NCI-H345 (cell line): ENCODE results near the gene BABAM2.
A peak's percentile ranks its signal among the peaks of the same experiment; 100 is the strongest.
"Not testable (repeated sequence)": the region's sequence is repeated elsewhere in the genome, so short reads cannot be mapped to it uniquely, and the experiment has no call there.

Source experiments
- DNase-seq: peaks from one replicate; lab custom pipeline; 2025; lab: John Stamatoyannopoulos, UW

BABAM2 gene

DNA sequence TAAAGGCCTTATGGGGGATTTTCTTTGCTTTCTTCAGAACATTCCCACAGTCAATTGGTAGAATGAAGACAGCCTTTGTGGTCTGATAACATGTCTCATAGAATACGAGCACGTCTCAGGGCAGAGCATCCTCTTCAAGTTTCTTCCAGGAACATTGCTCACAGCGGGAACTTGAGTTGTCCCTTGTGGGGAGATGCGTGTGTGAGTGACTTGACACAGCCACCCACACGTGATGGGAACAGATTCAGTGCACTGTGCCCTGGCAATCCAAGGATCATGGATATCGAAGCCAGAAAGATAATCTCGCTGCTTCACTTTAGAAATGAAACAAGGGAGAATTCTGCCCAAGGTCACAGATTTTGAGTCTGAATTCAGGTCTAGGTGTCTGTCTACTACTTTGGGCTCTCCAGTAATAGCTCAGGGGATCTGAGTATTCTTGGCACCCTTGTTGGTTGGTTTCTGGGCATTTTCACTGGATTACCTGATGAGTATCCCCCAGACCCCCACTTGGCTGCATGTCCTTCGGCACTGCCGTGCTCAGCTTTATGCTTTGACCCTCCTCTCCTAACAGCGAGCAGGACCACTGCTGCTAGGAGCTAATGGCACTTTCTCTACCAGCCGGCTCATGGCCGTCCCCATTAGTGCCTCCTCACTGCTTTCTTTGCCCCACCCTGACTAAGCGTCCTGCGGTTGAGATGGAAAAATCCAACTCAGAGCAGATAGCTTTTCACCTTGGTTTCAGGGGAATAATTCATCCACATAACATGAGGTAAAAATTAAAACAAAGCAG is 426.2 kb downstream of the BABAM2 start:
- no peak for DNase-seq

DNA sequence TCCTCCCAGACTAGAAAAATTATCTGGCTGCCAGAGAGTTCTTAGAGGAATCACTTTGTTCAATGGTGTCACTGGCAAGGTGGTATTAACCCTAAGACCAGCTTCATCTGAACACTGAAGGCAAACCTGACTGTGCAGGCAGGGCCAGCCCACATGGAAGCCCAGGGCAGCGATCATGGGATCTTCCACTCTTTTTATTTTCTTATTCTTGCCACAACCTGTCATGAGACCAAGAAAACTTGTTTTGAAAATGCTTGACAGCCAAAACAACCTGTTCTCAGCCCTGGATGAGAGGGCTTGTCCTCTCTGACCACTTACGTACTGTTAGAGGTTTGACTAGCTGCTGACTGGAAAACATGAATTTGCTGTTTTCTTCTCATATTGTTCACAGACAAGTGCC is 426.9 kb downstream of the BABAM2 start:
- DNase-seq, result no peak

DNA sequence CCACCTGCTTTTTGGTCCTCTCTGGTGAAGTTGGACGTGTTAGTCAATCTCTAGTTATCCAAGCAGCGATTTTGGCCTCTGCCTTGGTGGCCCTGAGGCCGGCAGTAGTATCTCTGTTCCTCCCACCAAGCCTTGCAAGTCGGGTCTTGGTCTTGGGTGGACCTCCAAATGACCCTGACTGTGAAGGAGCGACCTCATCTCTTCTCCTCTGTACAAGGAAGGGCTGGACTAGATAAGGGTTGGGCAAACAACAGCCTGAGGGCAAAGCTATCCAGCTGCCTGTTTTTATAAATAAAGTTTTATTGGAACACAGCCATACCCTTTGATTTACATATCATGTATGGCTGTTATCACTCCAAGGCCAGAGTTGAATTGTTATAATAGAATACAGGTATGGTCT is 427.5 kb downstream of the BABAM2 start:
- no peak for DNase-seq

DNA sequence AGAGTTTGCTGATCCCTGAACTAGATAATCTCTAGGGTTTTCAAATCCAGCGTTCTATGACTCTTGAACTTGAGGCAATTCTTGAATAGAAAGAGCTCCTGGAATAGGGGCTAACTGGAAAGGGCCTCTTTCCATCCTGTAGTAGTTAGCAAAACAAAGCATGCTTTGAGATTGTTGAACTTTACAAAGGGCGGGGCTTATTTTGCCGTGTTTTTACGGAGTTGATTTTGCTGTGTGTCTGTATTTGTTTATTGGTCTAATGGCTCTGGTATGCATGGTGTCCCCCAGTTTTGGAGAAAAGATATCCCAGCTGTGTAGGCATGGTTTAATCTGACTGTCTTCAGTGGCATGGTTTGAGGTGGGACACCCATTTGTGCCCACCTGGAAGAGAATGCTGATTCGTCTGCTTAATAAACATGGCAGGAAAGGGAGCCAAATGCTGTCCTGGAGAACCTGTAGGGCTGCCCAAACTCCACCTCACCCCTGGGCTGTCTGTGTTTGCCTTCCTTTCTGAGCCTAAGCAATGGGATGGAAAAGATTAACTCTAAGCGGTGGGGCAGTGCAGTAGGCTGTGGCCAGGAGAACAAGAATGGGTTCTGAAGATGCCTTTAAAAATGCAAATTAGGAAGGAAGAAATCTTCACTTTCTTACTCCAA is 428.1 kb downstream of the BABAM2 start:
- DNase-seq, result no peak

DNA sequence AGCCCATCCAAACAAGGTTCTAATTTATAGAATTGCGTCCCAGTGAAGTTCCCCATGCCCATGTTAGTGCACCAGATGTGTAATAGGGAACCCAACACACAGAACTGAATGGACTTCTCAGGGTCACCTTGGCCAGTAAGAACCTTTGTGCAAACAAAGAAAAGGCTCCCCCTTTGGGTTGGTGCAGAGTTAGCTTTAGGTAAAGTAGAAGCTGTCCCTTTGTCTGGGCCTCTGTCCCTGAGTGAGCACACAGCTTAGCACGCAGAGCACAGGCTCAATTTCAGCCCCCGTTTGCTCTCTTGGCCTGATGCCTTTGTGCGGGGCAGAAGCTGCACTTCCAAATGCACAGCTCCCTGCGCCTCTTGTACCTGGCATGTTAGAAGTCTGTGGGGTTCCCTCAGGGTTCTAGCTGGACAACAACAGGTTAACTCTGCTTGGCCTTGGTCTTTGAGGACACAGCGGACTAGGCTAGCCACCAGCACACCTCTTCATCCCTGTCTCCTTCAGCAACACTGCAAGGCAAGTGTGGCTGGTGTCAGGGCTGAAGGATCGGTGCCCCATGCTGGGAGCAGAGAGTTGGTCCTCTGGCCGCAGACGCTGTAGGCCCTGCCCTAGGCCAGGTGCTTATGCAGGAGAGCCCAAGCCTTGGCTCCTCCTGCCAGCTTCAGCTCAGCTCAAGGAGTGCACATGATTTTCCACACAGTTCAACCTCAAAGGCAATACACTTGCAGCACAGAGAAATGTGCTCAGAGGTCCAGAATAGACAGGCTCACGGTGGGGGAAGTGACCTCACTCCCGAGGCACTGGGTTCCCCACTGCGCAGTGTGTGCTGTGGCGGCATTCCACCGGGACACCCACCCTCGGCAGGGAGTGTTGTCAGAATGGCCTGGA is 428.8 kb downstream of the BABAM2 start:
- DNase-seq, result no peak

DNA sequence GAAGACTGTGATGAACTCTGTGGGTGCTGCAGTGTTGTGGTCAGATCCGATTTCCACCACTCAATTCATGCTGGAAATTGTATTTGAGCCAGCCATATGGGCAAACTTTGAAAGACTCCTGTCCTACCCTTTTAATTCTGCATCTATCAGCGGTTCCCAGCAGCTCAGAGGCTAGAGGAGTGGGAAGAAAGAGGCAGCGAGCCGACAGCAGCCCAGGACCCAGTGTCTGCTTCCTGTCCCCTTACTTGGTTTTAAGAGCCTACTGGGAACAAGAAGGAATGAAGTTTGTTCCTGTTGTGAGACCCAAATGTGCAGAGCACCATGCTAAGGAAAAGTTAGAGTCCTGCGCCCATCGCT is 429.5 kb downstream of the BABAM2 start:
- DNase-seq, result no peak

DNA sequence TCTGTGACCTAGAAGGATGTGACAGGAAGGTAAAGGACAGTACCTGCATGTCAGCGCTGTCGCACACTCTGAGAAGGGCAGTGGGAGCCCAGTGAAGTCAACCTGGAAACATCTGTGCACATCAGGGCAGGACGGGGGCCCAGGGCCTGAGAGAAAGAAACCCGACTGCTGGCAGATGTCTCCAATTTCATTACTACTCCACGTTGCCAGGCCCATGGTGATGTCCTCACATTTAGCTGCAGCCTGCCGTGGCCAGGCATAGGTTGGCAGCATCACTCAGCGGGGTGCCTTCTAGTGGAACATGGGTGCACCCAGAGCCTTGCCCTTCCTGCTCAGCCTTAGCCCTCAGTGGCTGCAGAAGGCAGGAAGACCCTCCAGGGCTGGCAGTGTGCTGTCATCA is 429.8 kb downstream of the BABAM2 start:
- no peak for DNase-seq

DNA sequence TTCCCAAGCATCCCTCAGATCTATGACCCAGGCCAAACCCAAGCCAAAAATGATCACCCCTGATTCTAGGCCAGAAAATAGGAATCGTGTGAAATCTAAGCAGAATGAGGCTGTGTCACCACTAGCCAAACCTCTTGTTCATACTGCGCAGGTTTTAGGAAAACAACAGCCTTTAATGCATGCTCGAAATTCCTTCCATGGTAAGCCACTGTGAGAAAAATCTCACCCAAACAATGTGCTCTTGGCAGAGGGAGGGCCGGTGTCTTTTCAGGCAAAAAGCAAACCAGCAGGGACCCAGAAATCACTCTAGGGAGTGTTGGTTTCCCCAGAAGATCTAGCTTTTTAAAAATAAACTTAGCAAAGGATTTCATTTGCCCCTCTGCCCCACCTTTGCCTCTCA is 430.9 kb downstream of the BABAM2 start:
- DNase-seq, result no peak

DNA sequence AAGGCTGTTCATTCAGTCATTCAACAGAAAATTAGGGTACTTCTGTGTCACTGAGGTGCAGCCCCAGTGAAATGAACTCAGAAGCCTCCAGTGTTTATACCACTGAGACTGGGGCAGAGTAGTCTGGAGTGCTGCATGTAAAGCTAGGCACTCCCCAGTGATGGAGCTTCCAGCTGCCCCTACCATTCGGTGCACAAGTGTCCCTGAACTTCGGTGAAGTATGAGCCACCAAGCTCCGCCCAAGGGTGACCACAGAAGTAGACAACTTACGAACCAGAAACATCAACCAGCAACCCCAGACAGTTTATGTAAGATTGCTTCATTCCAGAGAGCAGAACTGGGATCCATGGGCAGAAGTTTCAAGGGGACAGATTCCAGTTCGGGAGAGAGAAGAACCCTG is 431.5 kb downstream of the BABAM2 start:
- DNase-seq, result no peak

DNA sequence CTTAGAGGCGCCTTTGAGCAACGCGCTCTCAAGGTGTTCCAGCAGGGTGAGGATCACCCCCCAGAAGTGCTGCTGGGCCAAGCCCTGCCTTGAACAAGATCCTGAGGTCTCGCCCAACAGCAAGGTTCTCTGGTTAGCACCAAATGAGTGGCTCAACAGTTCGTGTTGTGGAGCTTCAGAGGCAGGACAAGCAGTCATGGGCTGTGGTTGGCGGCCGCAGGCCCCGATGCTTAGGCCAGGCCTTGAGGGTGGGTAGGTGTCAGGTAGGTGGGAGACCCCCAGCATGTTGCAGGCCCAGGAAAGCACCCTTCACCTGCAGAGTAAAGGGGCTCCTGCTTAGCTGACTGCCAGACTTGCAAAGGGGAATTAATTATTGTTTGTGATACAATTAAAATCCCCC is 431.9 kb downstream of the BABAM2 start:
- DNase-seq, result no peak

DNA sequence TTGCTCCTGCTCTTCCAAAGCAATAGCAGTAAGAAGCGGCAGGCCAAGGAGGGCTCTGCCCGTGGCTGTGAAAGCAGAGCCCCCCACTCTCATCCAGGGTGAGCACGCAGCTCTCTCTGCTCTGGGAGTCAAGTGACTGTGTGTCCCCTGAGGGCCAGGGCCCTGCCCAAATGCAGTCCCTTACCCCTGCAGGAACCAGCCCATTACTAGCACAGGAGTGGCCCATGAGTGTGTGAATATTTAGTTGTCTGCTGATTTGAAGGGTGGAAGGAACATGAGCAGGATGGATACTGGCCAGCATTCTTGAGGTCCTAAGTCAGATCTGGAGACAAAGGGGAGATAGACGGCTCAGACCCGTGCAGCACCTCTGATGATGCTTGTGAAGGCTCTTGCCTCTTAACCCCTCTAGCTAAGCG is 432.5 kb downstream of the BABAM2 start:
- no peak for DNase-seq

DNA sequence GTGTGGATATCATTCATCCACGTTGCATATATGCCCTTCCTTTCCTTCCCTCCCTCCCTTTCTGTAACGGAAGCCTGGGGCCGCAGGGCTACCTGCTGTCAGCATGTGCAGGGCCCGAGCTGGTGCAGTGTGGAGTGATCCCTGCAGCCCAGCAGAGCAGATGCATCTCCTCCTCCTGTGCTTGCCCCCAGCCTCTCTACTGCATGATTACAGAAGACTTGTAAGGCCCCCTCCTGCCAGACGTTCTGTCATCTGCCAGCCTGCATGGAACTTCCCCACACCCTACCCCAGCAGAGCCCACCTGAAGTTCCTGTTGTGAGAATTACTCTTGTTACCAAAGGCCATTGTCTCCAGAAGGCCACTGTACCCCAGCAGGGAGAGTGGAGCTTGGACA is 434.6 kb downstream of the BABAM2 start:
- DNase-seq, result no peak

DNA sequence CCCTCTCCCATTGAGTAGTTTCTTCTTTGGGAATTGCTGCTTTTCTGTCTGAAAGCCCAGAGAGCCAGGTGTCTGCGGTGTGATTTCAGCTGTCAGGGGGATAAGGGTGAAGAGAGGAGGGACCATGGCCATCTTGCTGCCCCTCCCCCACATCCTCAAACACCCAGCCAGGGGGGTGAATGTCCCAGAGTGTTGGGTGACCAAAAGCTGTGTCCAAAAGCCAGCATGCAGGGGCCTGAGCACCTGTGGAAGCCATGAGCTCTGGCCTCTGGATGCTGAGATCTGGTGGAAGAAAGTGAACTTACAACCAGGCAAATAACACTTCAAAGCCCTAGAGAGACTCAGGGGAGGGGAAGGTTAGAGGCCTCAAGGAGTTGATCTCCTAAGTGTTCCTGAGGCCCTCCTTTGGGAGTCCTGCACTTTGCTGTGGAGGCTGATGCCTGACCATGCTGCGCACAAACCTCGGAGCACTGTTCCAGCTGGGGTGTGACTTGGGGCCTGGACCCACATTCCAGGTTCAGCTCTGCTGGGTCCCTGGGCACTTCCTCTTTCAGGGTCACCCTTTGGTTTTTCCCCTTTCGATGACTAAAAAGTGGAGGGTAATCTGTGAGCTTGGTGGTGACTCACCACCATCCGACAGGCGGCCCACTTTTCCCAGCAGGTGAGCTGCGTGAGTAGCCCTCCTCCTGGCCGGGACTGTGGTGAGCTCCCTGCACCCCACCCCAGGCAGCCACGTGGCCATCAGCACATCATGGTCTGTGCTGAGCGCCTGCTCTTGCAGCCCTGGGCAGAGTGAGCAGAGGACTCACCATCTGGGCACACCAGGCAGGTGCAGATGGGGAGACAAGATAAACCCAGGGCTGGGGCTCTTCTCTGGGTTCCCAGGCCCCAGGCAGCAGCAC is 435.3 kb downstream of the BABAM2 start:
- peak; percentile 13 for DNase-seq

DNA sequence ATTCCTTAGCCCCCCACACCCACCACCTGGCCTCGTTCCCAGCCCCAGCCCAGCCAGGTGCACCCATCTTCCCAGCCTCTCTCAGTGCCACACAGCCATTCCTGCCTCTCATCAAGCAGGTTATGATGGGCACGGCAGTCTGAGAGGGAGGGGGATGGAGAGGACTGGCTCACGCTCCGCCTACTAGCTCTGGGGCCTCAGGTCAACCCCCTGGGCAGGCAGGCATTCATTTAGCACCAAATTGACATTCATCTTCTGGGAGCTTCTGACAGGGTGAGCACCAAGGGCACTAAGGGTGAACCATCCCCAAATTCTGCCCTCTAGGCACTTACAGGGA is 435.9 kb downstream of the BABAM2 start:
- no peak for DNase-seq

DNA sequence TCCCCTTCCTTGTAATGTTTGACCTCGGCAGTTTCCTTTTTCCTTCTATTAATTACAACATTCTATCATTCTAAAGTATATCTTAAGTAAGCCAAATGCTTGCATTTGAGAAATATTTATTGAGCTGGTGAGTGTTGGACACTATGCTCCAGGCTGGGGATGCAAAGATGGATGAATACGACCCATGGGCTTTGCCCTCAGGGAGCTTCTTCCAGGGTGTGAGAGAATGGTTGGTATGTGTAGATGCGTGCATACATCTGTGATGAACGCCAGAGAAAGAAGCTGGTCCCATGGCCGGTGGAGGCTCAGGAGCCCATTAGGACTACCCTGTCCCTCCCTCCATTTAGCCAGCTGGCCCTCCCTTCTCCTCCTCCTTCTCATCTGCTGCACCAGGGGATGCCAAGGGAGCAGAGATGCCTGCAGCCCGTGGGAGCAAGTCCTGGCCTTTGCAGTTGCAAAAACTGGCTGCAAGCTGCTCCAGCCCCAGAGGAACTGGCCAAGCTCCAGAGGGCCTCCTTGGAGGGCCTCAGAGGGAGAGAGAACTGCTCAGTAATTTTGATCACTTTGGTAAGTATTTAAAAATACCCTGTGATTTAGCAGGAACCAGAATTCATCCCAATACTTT is 436.5 kb downstream of the BABAM2 start:
- DNase-seq, result no peak

DNA sequence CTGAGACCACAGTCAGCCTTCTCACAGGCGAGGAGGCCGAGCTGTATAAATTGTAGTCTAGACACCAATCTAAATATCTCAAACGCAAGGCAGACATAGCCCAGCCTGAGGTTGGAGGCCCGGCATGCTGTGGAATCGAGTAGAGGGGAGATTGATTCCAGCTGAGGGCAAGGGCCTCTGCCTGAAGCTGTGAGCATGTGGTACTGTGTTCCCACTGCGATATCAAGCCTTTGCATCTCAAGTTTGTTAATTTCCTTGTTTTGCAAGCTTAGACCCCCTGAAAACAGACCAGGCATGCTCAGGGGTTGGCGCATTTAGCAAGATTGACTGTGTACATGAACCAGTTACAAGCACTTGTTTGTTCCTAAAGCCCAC is 437.0 kb downstream of the BABAM2 start:
- DNase-seq, result no peak

DNA sequence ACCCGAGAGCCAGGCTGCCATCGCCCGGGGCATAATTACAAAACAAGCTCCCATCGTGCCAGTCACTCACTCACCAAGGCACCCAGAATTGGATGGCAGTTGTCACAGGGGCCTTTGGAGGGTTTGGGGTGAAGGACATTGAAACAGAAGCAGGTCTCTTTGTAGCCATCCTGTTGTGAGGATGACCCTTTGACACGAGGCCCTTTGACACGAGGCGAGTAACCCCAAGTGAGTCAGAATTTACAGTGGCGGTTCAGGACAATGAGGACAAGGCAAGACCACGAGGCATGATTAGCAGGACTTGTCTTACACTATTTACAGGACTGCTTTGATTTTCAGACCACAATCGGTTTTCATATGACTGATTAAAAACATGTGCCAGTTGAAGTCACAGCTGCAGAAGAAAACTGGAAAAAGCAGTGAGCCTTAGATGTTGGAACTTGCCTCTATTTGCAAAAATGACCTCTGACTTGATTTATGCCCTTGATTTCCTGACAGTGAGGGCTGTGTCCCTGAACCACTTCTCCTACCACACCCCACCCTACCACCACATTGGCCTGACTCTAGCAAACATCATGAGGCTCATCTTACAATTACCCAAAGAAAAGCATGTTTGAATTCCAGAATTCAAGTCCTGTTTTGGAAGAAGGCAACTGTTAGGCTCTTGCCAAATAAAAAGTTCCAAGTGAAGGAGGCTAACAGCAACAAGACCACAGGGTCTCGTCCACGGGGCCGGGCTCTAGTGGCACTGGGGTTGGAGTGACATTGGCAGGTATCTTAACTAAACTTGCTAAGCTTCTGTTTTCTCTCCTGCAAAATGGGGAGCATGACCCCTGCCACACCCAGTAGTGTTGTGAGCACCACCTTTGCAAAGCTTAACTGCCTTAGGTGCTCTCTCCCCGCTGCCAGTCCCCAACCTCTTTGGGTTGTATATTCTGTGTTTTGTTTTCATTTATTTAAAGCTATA is 437.7 kb downstream of the BABAM2 start:
- no peak for DNase-seq

DNA sequence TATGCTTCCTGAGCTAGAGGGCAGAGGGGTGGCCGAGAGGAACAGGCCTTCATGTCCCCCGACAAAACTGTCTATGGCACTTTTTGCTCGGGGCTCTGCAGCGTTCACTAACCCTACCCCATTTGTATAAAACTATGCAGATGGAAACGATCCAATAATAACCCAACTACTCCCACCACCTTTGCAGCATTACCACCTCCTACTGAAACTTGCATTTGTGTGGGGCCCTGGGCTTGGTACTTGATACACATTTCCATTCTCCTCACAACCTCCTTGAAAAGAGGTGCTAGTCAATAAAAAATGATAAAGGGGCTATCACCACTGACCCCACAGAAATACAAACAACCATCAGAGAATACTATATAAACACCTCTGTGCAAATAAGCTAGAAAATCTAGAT is 438.7 kb downstream of the BABAM2 start:
- no peak for DNase-seq

DNA sequence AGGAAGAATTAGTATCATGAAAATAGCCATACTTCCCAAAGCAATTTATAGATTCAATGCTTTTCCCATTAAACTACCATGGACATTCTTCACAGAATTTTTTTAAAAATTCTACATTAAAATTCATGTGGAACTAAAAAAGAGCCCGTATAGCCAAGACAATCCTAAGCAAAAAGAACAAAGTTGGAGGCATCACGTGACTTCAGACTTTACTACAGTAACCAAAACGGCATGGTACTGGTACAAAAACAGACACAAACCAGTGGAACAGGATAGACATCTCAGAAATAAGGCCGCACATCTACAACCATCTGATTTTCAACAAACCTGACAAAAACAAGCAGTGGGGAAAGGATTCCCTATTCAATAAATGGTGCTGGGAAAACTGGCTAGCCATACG is 440.2 kb downstream of the BABAM2 start:
- not testable (repeated sequence) for DNase-seq

DNA sequence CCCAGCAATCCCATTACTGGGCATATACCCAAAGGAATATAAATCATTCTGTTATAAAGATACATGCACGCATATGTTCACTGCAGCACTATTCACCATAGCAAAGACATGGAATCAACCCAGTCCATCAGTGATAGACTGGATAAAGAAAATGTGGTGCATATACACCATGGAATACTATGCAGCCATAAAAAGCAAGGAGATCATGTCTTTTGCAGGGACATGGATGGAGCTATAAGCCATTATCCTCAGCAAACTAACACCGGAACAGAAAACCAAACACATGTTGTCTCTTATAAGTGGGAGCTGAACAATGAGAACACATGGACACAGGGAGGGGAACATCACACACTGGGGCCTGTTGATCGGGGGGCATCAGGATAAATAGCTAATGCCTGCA is 441.3 kb downstream of the BABAM2 start:
- DNase-seq, result not testable (repeated sequence)
